AG04450 (cell line): Measurements from ENCODE around the gene ZCWPW2. TPM values are rescaled to one million over a fixed set of nuclear protein-coding genes. Genes with fewer than 3 reads are reported as not detected.

Experiments used
- CTCF ChIA-PET: fragments of 300-600, 350-600 bp; formaldehyde crosslinking; extraction: SDS; loops from one replicate; lab custom pipeline; 2022; ENCODE audit warnings: antibody characterized with exemption, inconsistent platforms; lab: Charles Lee
- POLR2A ChIA-PET: fragments of 350-600 bp; formaldehyde crosslinking; extraction: SDS; loops from one replicate; lab custom pipeline; 2021; ENCODE audit warnings: antibody characterized with exemption, inconsistent platforms; lab: Yijun Ruan, JAX
- DNase-seq: peaks from one replicate; pipeline ENCODE4 v3.0.0-alpha.2; 2011; ENCODE audit warnings: low read depth, low spot score
- H3K27ac ChIP-seq: one replicate; pipeline ENCODE4 v1.5.1; 2012; ENCODE audit warnings: low read depth, low read length, control low read depth
- H3K27me3 ChIP-seq: one replicate; pipeline ENCODE4 v1.6.0; 2012; ENCODE audit warnings: low read length; ENCODE audit not compliant: control insufficient read depth, insufficient read depth
- H3K4me3 ChIP-seq: 2 replicates; pipeline ENCODE4 v1.5.1; 2011; ENCODE audit warnings: mild to moderate bottlenecking, low read depth, low read length, control low read depth
- H3K9me3 ChIP-seq: 2 replicates; pipeline ENCODE4 v1.5.1; 2012; ENCODE audit warnings: low read length; ENCODE audit not compliant: control insufficient read depth, insufficient read depth
- CTCF ChIP-seq: IDR thresholded peaks from 2 replicates; pipeline ENCODE4 v1.5.1; 2011; ENCODE audit warnings: low read depth, low read length, control low read depth, inconsistent platforms
- polyA plus RNA-seq: library from polyadenylated mRNA; depleted of rRNA; stranded (reverse); fragments of >200 nt; gene quantifications from 2 replicates; pipeline ENCODE4 v1.2.3, GENCODE V29; 2011

ZCWPW2 gene
- polyA plus RNA-seq, 1 experiment: 0.76 TPM

- CTCF ChIA-PET: interaction anchor here (0.6 kb wide), 1 partner anchor 836 kb away, joined by 3 read pairs; no protein-coding TSS in a partner anchor
- no peaks in the 10 kb centered on the region for H3K27me3 ChIP-seq
- DNase-seq: no peak
- POLR2A ChIA-PET: no interaction called here
- H3K9me3 ChIP-seq: no peaks in the 10 kb centered on the region
- H3K4me3 ChIP-seq: no peak overlapping the region
- no peak overlapping the region for H3K27ac ChIP-seq
- TF ChIP-seq CTCF: no peak
Observed at GRCh38 chr3:28547677-28548076, 199.2 kb downstream of the ZCWPW2 start.

GRCh38 chr3:28553175-28553574, 204.7 kb downstream of the ZCWPW2 start:
- Histone ChIP-seq H3K27me3 (no peaks in the 10 kb centered on the region), H3K9me3 (no peaks in the 10 kb centered on the region), H3K27ac (no peak overlapping the region), H3K4me3 (no peak overlapping the region)
- ChIA-PET CTCF (no interaction called here), POLR2A (no interaction called here)
- DNase-seq: no peak
- no peak for TF ChIP-seq CTCF

- Histone ChIP-seq H3K27me3 (no peaks in the 10 kb centered on the region), H3K9me3 (no peaks in the 10 kb centered on the region), H3K27ac (no peak overlapping the region), H3K4me3 (no peak overlapping the region)
- ChIA-PET CTCF (no interaction called here), POLR2A (no interaction called here)
- no peak for TF ChIP-seq CTCF
- no peak for DNase-seq
Observed at GRCh38 chr3:28556195-28556594, 207.7 kb downstream of the ZCWPW2 start.

GRCh38 chr3:28564211-28564610, 215.7 kb downstream of the ZCWPW2 start:
- H3K27me3 ChIP-seq: no peaks in the 10 kb centered on the region
- no peak overlapping the region for H3K27ac ChIP-seq
- H3K9me3 ChIP-seq: no peaks in the 10 kb centered on the region
- DNase-seq: no peak
- H3K4me3 ChIP-seq: no peak overlapping the region
- ChIA-PET POLR2A (no interaction called here), CTCF (no interaction called here)
- no peak for TF ChIP-seq CTCF

GRCh38 chr3:28569357-28569756, 220.8 kb downstream of the ZCWPW2 start:
- CTCF ChIA-PET: no interaction called here
- TF ChIP-seq CTCF: no peak
- Histone ChIP-seq H3K9me3 (no peaks in the 10 kb centered on the region), H3K4me3 (no peak overlapping the region), H3K27me3 (peaks cover 4% of the 10 kb centered on the region), H3K27ac (no peak overlapping the region)
- POLR2A ChIA-PET: no interaction called here
- no peak for DNase-seq
